HG03378 (cell line): ENCODE data around the gene ZDHHC14.
"Not testable (repeated sequence)": the region's sequence is repeated elsewhere in the genome, so short reads cannot be mapped to it uniquely, and the experiment has no call there.

ENCODE experiments used
- ATAC-seq: cut with Tn5 transposase; IDR thresholded peaks from one replicate; pipeline ENCODE4 v1.9.1; 2021; ENCODE audit warnings: mild to moderate bottlenecking, moderate library complexity; ENCODE audit not compliant: unreplicated experiment

The ZDHHC14 gene

GRCh38 chr6:157560691-157561413 lies 179.9 kb downstream of the ZDHHC14 start:
- ATAC-seq = no peak

GRCh38 chr6:157561414-157561790 lies 180.4 kb downstream of the ZDHHC14 start:
- ATAC-seq = peak; percentile 26

- peak; percentile 39 for ATAC-seq
These were observed 181.2 kb downstream of the ZDHHC14 start for GRCh38 chr6:157561929-157562810.

- ATAC-seq = no peak
These were observed 182.0 kb downstream of the ZDHHC14 start for GRCh38 chr6:157562997-157563396.

GRCh38 chr6:157563611-157564284 lies 182.8 kb downstream of the ZDHHC14 start:
- peak; percentile 62 for ATAC-seq

GRCh38 chr6:157568702-157569101 lies 187.7 kb downstream of the ZDHHC14 start:
- ATAC-seq = no peak

- peak; percentile 58 for ATAC-seq
These were observed 188.6 kb downstream of the ZDHHC14 start for GRCh38 chr6:157569543-157569942.

GRCh38 chr6:157570104-157570503 lies 189.1 kb downstream of the ZDHHC14 start:
- no peak for ATAC-seq

GRCh38 chr6:157570752-157571151 lies 189.8 kb downstream of the ZDHHC14 start:
- no peak for ATAC-seq

- ATAC-seq = peak; percentile 49
These were observed 190.3 kb downstream of the ZDHHC14 start for GRCh38 chr6:157571269-157571668.

GRCh38 chr6:157571950-157572349 lies 191.0 kb downstream of the ZDHHC14 start:
- ATAC-seq = no peak

- ATAC-seq = no peak
These were observed 193.9 kb downstream of the ZDHHC14 start for GRCh38 chr6:157574851-157575424.

GRCh38 chr6:157575436-157576145 lies 194.6 kb downstream of the ZDHHC14 start:
- ATAC-seq = no peak

GRCh38 chr6:157576991-157577390 lies 196.0 kb downstream of the ZDHHC14 start:
- ATAC-seq = not testable (repeated sequence)

GRCh38 chr6:157578527-157578926 lies 197.5 kb downstream of the ZDHHC14 start:
- ATAC-seq = not testable (repeated sequence)

- no peak for ATAC-seq
These were observed 198.6 kb downstream of the ZDHHC14 start for GRCh38 chr6:157579467-157580031.

- ATAC-seq = no peak
These were observed 203.0 kb downstream of the ZDHHC14 start for GRCh38 chr6:157584036-157584435.

- no peak for ATAC-seq
These were observed 204.5 kb downstream of the ZDHHC14 start for GRCh38 chr6:157585274-157586087.

GRCh38 chr6:157586088-157586414 lies 205.1 kb downstream of the ZDHHC14 start:
- no peak for ATAC-seq
